Bronchial epithelial cell (primary cell): Measurements from ENCODE around the gene VSTM2L. TPM values are rescaled to one million over a fixed set of nuclear protein-coding genes. Genes with fewer than 3 reads are reported as not detected.

Experiments
- DNase-seq: peaks from one replicate; pipeline ENCODE4 v3.0.0-alpha.2; 2010; ENCODE audit warnings: low read depth
- FAIRE-seq: peaks from 2 replicates; lab custom pipeline; 2011; peaks lifted over from hg19 to GRCh38; lab: Jason Lieb, UNC
- H3K27me3 ChIP-seq: 2 replicates; pipeline ENCODE4 v1.5.1; 2011; ENCODE audit warnings: low read length; ENCODE audit not compliant: control insufficient read depth, insufficient read depth
- H3K36me3 ChIP-seq: 2 replicates; pipeline ENCODE4 v1.5.1; 2011; ENCODE audit warnings: low read length; ENCODE audit not compliant: control insufficient read depth, insufficient read depth
- H3K4me3 ChIP-seq: 2 replicates; pipeline ENCODE4 v1.5.1; 2011; ENCODE audit warnings: mild to moderate bottlenecking, low read depth, low read length, control low read depth
- total RNA-seq: library from RNA; depleted of rRNA; stranded (reverse); fragments of >200 nt; gene quantifications from 2 replicates; pipeline ENCODE4 v1.2.1, GENCODE V29; 2014
- TF ChIP-seq, protein P1 (sequence below): IDR thresholded peaks from 2 replicates; pipeline ENCODE4 v1.5.1; 2011; ENCODE audit warnings: mild to moderate bottlenecking, moderate library complexity, low read length, control low read depth, inconsistent platforms; ENCODE audit not compliant: insufficient read depth, severe bottlenecking

Gene VSTM2L
- total RNA-seq, 1 donor from 2014 or later = 5.0 TPM

DNA sequence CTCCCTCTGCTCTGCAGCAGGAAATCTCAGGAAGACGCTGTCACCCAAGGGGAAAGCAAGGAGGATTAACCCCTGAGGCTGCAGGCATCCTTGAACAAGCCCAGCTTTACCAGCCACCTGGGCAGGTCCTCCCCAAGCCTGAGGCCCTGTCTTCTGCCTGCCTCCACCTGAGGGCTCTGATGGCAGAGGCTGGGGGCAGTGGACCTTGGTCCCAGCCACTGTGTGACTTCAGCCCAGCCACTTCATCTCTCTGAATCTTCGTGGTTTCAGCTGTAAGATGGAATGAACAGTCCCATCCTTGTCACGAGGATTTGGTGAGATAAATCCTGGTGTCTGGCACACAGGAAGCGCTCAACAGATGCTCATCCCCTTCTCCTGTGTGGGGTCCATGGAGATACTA lies 8.5 kb upstream of the VSTM2L start:
- TF ChIP-seq, protein P1, sequence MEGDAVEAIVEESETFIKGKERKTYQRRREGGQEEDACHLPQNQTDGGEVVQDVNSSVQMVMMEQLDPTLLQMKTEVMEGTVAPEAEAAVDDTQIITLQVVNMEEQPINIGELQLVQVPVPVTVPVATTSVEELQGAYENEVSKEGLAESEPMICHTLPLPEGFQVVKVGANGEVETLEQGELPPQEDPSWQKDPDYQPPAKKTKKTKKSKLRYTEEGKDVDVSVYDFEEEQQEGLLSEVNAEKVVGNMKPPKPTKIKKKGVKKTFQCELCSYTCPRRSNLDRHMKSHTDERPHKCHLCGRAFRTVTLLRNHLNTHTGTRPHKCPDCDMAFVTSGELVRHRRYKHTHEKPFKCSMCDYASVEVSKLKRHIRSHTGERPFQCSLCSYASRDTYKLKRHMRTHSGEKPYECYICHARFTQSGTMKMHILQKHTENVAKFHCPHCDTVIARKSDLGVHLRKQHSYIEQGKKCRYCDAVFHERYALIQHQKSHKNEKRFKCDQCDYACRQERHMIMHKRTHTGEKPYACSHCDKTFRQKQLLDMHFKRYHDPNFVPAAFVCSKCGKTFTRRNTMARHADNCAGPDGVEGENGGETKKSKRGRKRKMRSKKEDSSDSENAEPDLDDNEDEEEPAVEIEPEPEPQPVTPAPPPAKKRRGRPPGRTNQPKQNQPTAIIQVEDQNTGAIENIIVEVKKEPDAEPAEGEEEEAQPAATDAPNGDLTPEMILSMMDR = no peak
- H3K27me3 ChIP-seq = no peaks in the 10 kb centered on the region
- no peak overlapping the region for H3K4me3 ChIP-seq
- DNase-seq (no peak), FAIRE-seq (peak; percentile 73)
- H3K36me3 ChIP-seq = no peaks in the 10 kb centered on the region

DNA sequence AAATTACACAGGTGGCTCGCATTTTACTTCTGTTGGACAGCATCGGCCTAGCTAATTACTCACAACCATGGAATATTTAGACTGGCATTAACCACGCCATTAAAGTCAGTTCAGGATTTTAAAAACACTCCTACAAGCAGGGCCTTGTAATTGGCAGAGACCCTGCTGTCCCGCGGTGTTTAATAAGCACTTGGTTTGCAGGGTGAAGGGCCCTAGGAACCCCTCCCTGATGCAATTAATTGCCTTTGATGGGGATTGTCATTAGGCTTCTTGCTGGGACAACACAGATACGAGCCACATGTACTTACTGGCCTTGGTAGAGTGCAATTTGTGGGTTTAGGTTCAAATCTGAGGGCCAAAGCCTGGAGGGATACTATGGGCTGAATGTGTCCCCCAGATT lies 7.8 kb upstream of the VSTM2L start:
- TF ChIP-seq, protein P1 = no peak
- no peak for DNase-seq
- no peak for FAIRE-seq
- no peak overlapping the region for H3K4me3 ChIP-seq
- no peaks in the 10 kb centered on the region for H3K27me3 ChIP-seq
- no peaks in the 10 kb centered on the region for H3K36me3 ChIP-seq

DNA sequence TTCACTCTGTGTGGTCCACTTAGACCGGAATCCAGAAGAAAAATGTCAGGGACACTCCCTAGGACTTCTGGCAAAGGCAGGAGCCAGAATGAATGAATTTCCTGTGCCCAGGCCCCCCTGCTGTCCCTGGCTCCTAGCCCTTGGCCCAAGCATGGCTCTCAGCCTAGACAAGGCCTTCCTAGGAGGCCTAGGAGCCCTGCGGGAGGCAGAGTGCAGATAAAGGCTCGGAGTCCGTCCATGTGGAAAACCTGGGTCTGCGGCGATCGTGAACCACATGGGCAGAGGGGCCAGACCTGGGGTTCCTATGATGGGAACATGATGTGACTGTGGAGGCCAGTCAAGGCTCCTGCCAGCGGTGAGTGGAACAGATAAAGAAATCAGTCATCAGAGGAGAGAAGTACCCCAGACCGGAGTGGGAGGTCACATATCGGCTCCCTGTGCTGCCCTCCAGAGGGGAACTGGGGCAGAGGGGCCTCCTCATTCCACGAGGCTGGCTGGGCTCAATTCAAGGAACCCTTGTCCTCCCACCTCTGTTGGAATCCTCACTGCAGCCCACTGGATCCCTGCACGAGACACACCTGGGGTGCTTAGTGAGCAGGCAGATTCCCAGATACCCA lies 5.9 kb upstream of the VSTM2L start:
- TF ChIP-seq, protein P1 = peak; percentile 5
- H3K36me3 ChIP-seq = no peaks in the 10 kb centered on the region
- DNase-seq (no peak), FAIRE-seq (no peak)
- no peaks in the 10 kb centered on the region for H3K27me3 ChIP-seq
- H3K4me3 ChIP-seq = no peak overlapping the region

DNA sequence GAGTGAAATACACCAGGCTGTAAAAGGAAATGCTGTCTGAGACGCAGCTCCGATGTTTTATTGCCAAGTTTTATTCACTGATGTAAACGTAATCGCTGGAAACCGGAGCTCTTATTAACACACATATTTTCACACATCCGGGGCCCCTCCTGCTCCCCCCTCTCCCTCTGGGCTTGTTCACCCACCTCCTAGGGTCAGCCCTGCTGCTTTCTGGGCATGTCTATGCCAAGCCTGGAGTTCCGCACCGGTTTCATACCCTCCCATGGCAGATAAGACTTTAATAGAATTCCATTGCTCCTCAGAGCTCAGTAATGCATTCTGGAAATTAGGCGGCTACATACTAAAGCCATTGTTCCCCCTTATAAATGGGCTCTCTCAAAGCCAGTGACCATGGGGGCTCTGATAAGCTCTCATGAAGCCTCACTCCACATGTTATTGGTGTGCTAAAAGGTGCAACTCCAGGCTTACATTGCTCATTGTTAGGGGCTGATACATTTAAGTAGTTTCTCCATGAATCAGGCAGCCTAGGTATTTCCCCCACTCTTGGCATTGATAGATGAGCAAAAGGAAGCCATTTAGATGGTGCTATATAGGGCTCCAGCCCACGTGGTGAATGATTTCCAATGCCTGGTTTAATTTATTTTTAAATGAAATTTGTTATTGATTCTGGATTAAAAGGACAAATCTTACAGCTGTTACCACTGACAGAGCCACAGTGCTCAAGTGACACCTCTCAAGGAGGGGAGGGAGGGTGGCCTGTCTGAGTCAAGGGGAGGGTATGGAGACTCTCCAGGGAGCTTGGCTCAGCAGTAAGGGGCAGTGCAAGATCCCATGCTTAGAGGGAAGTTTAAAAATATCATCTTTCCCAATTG lies 4.5 kb upstream of the VSTM2L start:
- Histone ChIP-seq H3K4me3 (no peak overlapping the region), H3K27me3 (no peaks in the 10 kb centered on the region), H3K36me3 (no peaks in the 10 kb centered on the region)
- TF ChIP-seq, protein P1 = no peak
- FAIRE-seq (no peak), DNase-seq (peak; percentile 78)

DNA sequence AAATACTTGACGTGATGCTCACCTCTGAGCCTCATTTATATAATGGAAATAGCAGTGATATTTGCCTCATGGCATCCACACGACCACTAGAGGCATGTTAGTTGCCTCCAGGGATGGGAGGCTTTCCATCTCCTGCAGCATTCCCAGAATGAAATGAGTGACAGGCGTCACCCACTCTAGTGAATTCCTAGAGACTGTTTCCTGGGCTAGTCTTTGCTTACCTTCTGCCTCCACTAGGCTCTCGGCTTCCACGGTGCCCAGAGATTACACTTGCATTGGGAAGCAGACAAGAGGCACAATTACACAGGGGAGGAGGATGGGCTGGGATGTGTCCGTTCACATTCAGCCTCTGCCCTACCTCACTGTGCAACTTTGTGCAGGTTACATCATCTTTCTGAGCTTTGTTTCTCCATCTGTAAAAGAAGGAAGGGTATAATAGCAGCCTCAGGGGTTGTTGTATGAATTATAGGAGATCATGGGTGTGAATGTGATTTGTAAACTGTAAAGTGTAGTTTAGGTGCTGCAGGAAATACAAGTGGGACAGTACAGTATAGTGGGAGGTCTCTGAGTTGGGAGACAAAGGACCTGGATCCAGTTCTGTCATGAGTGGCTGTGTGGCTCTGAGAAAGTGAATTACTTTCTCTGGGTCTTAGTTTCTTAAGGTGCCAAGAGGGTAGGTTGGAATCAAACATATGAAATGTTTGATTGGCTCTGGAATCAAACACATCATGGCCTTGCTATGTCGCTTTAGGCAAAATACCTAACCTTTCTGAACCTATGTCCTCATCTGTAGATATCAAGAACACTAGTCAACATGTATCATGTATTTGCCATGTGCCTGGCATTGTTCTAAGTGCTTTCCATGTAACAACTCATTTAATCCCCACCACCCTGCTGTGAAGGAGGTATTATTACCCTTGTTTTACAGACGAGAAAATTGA lies 3.6 kb upstream of the VSTM2L start:
- TF ChIP-seq, protein P1 = no peak
- FAIRE-seq = no peak
- H3K27me3 ChIP-seq = no peaks in the 10 kb centered on the region
- no peak overlapping the region for H3K4me3 ChIP-seq
- H3K36me3 ChIP-seq = no peaks in the 10 kb centered on the region
- peak; percentile 59 for DNase-seq
